H1 (cell line): Measurements from ENCODE around the gene ATG16L1. TPM values are rescaled to one million over a fixed set of nuclear protein-coding genes. Genes with fewer than 3 reads are reported as not detected.

Experiments
- CTCF ChIA-PET: fragments of 300-600 bp; sonication (Branson Sonifier 250); formaldehyde crosslinking; loops from one replicate; lab custom pipeline; 2021; ENCODE audit not compliant: partially characterized antibody; lab: Charles Lee
- POLR2A ChIA-PET: fragments of 300-600 bp; sonication (Branson Sonifier 250); formaldehyde crosslinking; loops from one replicate; lab custom pipeline; 2021; ENCODE audit warnings: inconsistent platforms; ENCODE audit not compliant: partially characterized antibody; lab: Charles Lee
- DNase-seq, 2 experiments: peaks; one replicate each; pipeline versions ENCODE4 v3.0.0 to v3.0.0-alpha.2; 2010 to 2022; ENCODE audit warnings: low spot score in 2 of 2, low read depth in 1 of 2, mixed read lengths in 1 of 2
- FAIRE-seq: peaks from 2 replicates; lab custom pipeline; 2011; peaks lifted over from hg19 to GRCh38; lab: Jason Lieb, UNC
- H2AFZ ChIP-seq: 2 replicates; pipeline ENCODE4 v1.8.1; 2012; ENCODE audit warnings: low read length, inconsistent platforms
- H2AK5ac ChIP-seq: 2 replicates; pipeline ENCODE4 v1.6.1; 2013; ENCODE audit warnings: low read depth, low read length
- H2BK120ac ChIP-seq: replicated peaks from 2 replicates; pipeline ENCODE3; 2013; ENCODE audit warnings: low read depth, low read length, inconsistent platforms
- H2BK12ac ChIP-seq: 2 replicates; pipeline ENCODE4 v1.6.1; 2013; ENCODE audit warnings: low read depth, low read length
- H2BK15ac ChIP-seq: 2 replicates; pipeline ENCODE4 v1.6.1; 2013; ENCODE audit warnings: low read length
- H2BK20ac ChIP-seq: 2 replicates; pipeline ENCODE4 v1.6.1; 2013; ENCODE audit warnings: low read length
- H2BK5ac ChIP-seq: 2 replicates; pipeline ENCODE4 v1.6.1; 2013; ENCODE audit warnings: low read depth, low read length
- H3K14ac ChIP-seq: 2 replicates; pipeline ENCODE4 v1.6.1; 2013; ENCODE audit warnings: inconsistent platforms; ENCODE audit not compliant: insufficient read length
- H3K18ac ChIP-seq: 2 replicates; pipeline ENCODE4 v1.6.1; 2013; ENCODE audit warnings: low read length; ENCODE audit errors: extremely low read depth
- H3K23ac ChIP-seq: 2 replicates; pipeline ENCODE4 v1.6.1; 2013; ENCODE audit warnings: inconsistent platforms; ENCODE audit not compliant: insufficient read length
- H3K23me2 ChIP-seq: 2 replicates; pipeline ENCODE4 v1.6.1; 2013; ENCODE audit warnings: low read depth, low read length
- H3K27ac ChIP-seq: 2 replicates; pipeline ENCODE4 v1.6.1; 2011; ENCODE audit warnings: low read depth, low read length, inconsistent platforms
- H3K27me3 ChIP-seq, 4 experiments: replicated peaks in 1 of 4; 1 replicate in 1 of 4; 2 replicates in 3 of 4; pipeline versions ENCODE4 v1.6.1 to v1.8.1; 2011 to 2013; ENCODE audit warnings: low read length in 3 of 4, mild to moderate bottlenecking in 3 of 4, inconsistent platforms in 2 of 4, mixed read lengths in 2 of 4, moderate library complexity in 1 of 4; ENCODE audit not compliant: control insufficient read depth in 3 of 4, insufficient read depth in 3 of 4; ENCODE audit errors: extremely low read depth in 1 of 4
- H3K36me3 ChIP-seq, 4 experiments: 2 replicates each; pipeline versions ENCODE4 v1.6.1 to v1.8.1; 2011 to 2013; ENCODE audit warnings: mild to moderate bottlenecking in 4 of 4, low read length in 3 of 4, moderate library complexity in 2 of 4, control low read depth in 1 of 4, inconsistent platforms in 1 of 4; ENCODE audit not compliant: insufficient read depth in 4 of 4, control insufficient read depth in 2 of 4
- H3K4ac ChIP-seq: replicated peaks from 2 replicates; pipeline ENCODE3; 2013; ENCODE audit warnings: low read length, low read depth, mixed read lengths, inconsistent platforms; ENCODE audit not compliant: insufficient read length
- H3K4me1 ChIP-seq, 4 experiments: replicated peaks in 1 of 4; 1 replicate in 1 of 4; 2 replicates in 3 of 4; pipeline versions ENCODE4 v1.6.1 to v1.8.1; 2011 to 2013; ENCODE audit warnings: low read length in 3 of 4, inconsistent platforms in 2 of 4, mixed read lengths in 1 of 4; ENCODE audit not compliant: insufficient read depth in 4 of 4, control insufficient read depth in 3 of 4
- H3K4me2 ChIP-seq, 2 experiments: 2 replicates each; pipeline versions ENCODE4 v1.6.1 to v1.8.1; 2011 to 2013; ENCODE audit warnings: low read depth in 2 of 2, low read length in 2 of 2, control low read depth in 1 of 2, inconsistent platforms in 1 of 2, mild to moderate bottlenecking in 1 of 2; ENCODE audit not compliant: insufficient read depth in 1 of 2
- H3K4me3 ChIP-seq, 4 experiments: fragments of 200-600, 300-600 bp in 1 of 4; sonication (generic), shearing (Covaris generic), sonication (Bioruptor Twin) in 1 of 4; 2 replicates each; pipeline versions ENCODE4 v1.5.1 to v1.8.1; 2011 to 2016; ENCODE audit warnings: low read length in 4 of 4, low read depth in 3 of 4, control low read depth in 2 of 4, inconsistent platforms in 2 of 4, mild to moderate bottlenecking in 2 of 4, mixed read lengths in 1 of 4, moderate library complexity in 1 of 4; ENCODE audit not compliant: insufficient read depth in 2 of 4; ENCODE audit errors: extremely low read depth in 1 of 4
- H3K56ac ChIP-seq: replicated peaks from 2 replicates; pipeline ENCODE3; 2013; ENCODE audit warnings: low read depth, mild to moderate bottlenecking, mixed read lengths, low read length, inconsistent platforms; ENCODE audit not compliant: insufficient read length
- H3K79me1 ChIP-seq: 2 replicates; pipeline ENCODE4 v1.6.1; 2013; ENCODE audit warnings: low read depth, low read length, control low read depth
- H3K79me2 ChIP-seq, 2 experiments: 2 replicates each; pipeline versions ENCODE4 v1.6.1 to v1.8.1; 2012 to 2013; ENCODE audit warnings: low read length in 2 of 2, mild to moderate bottlenecking in 2 of 2, inconsistent platforms in 1 of 2; ENCODE audit not compliant: insufficient read depth in 2 of 2, control insufficient read depth in 1 of 2
- H3K9ac ChIP-seq, 4 experiments: replicated peaks in 1 of 4; 1 replicate in 1 of 4; 2 replicates in 3 of 4; pipeline versions ENCODE4 v1.6.1 to v1.8.1; 2011 to 2013; ENCODE audit warnings: low read depth in 3 of 4, low read length in 3 of 4, control low read depth in 2 of 4, mild to moderate bottlenecking in 2 of 4, moderate library complexity in 2 of 4, inconsistent platforms in 1 of 4; ENCODE audit errors: extremely low read depth in 1 of 4
- H3K9me3 ChIP-seq, 2 experiments: 2 replicates each; pipeline versions ENCODE4 v1.6.1 to v1.8.1; 2012 to 2013; ENCODE audit warnings: mild to moderate bottlenecking in 2 of 2, moderate library complexity in 2 of 2, control low read depth in 1 of 2, inconsistent platforms in 1 of 2, low read depth in 1 of 2, low read length in 1 of 2, mixed read lengths in 1 of 2; ENCODE audit not compliant: insufficient read depth in 2 of 2
- H4K20me1 ChIP-seq, 2 experiments: replicated peaks in 1 of 2; 2 replicates each; pipeline versions ENCODE3 to v1.8.1; 2011 to 2013; ENCODE audit warnings: inconsistent platforms in 2 of 2, low read length in 2 of 2, mild to moderate bottlenecking in 1 of 2; ENCODE audit not compliant: insufficient read depth in 2 of 2, control insufficient read depth in 1 of 2
- H4K5ac ChIP-seq: 2 replicates; pipeline ENCODE4 v1.6.1; 2013; ENCODE audit warnings: low read length, low read depth, mixed read lengths, inconsistent platforms; ENCODE audit not compliant: insufficient read length
- H4K8ac ChIP-seq: 2 replicates; pipeline ENCODE4 v1.8.0; 2013; ENCODE audit warnings: mild to moderate bottlenecking, moderate library complexity, low read length, inconsistent platforms; ENCODE audit not compliant: insufficient read depth; ENCODE audit errors: extremely low read depth
- H4K91ac ChIP-seq: replicated peaks from 2 replicates; pipeline ENCODE3; 2013; ENCODE audit warnings: low read length, mixed read lengths, inconsistent platforms; ENCODE audit not compliant: insufficient read length
- CEBPB ChIP-seq: IDR thresholded peaks from 2 replicates; pipeline ENCODE4 v1.6.1; 2012; ENCODE audit warnings: low read depth, low read length
- CREB1 ChIP-seq: IDR thresholded peaks from 2 replicates; pipeline ENCODE4 v1.6.1; 2012; ENCODE audit warnings: inconsistent platforms
- WGBS, 2 experiments: shearing (Covaris generic) in 1 of 2; methylation state at CpG; one replicate each; pipeline versions ENCODE4 v1.1.6 to v1.1.7; 2013 to 2015; ENCODE audit warnings: low lambda C conversion rate in 2 of 2, mixed read lengths in 2 of 2, inconsistent platforms in 1 of 2, low coverage in 1 of 2, missing lambda C conversion rate in 1 of 2; ENCODE audit not compliant: insufficient replicate concordance in 2 of 2, insufficient coverage in 1 of 2, insufficient read length in 1 of 2; ENCODE audit errors: extremely low coverage in 1 of 2, missing lambda C conversion rate in 1 of 2; 5-methylcytosine and 5-hydroxymethylcytosine counted together
- polyA plus RNA-seq, 7 experiments: library from polyadenylated mRNA; depleted of rRNA in 3 of 7; stranded (reverse) in 5 of 7; unstranded in 2 of 7; fragments of >200 nt in 5 of 7; fragments of 200-250 nt in 2 of 7; gene quantifications; 1 replicate in 5 of 7; 2 replicates in 1 of 7; 4 replicates in 1 of 7; pipeline versions ENCODE4 v1.2.1 to v1.2.3, GENCODE V29; 2011 to 2013; ENCODE audit warnings: missing spikeins in 2 of 7, mixed read lengths in 2 of 7
- small RNA-seq: library from polyadenylated mRNA; stranded (forward); fragments of <200 nt; extraction: miRNeasy Mini kit (QIAGEN cat#:217004); gene quantifications from one replicate; pipeline ENCODE3, GENCODE V24; 2013; ENCODE audit not compliant: insufficient read depth
- total RNA-seq: library from RNA; stranded (reverse); fragmentation: NEBNext Ultra II Directional; extraction: Animal tissue kit (Norgen Biotek cat#: 25700); gene quantifications from 2 replicates; pipeline ENCODE4 v1.2.1, GENCODE V29; 2021

The ATG16L1 gene
- total and polyA plus RNA-seq, 2 of the 8 experiments (the other 6 are each of a cell fraction or from before 2014, with no cell fraction given): 18.3 to 31.0 TPM

DNA sequence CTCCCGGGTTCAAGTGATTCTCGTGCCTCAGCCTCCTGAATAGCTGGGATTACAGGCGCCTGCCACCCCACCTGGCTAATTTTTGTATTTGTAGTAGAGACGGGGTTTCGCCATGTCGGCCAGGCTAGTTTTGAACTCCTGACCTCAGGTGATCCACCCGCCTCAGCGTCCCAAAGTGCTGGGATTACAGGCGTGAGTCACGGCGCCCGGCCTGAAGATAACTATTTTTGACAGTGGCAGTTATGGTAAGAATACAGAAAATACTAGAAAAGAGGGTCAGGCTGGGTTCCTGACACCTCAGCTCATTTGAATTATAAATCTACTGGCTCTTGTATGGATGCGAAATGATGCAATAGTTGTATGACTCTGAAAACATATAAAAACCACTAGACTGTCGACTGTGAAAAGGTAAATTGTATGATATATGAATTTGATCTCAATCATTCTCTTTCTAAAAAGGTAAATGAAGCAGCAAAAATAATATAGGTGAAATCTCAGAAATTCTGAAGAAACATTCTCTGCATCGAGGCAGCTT is 91.8 kb downstream of the ATG16L1 start:
- Histone ChIP-seq H2BK20ac (no peak overlapping the region), H3K9me3 (0 out of 4 replicates have a peak, but pooled peaks cover 0 to 4% of the 10 kb centered on the region in 2 experiments), H4K8ac (no peak overlapping the region), H2BK15ac (no peak overlapping the region), H3K56ac (no peak overlapping the region), H4K91ac (no peak overlapping the region), H3K4me1 (no peaks in the 10 kb centered on the region), H3K27ac (no peak overlapping the region), H3K79me1 (no peaks in the 10 kb centered on the region), H3K4me3 (no peak overlapping the region), H2AK5ac (no peak overlapping the region), H3K14ac (no peak overlapping the region), H2BK120ac (no peak overlapping the region), H2BK12ac (no peak overlapping the region), H2BK5ac (no peak overlapping the region), H3K18ac (no peak overlapping the region), H3K79me2 (no peaks in the 10 kb centered on the region), H3K9ac (no peak overlapping the region), H3K36me3 (no peaks in the 10 kb centered on the region), H4K20me1 (no peaks in the 10 kb centered on the region), H3K4ac (no peak overlapping the region), H3K23ac (no peak overlapping the region), H2AFZ (no peak overlapping the region), H3K4me2 (no peak overlapping the region), H3K23me2 (no peaks in the 10 kb centered on the region), H4K5ac (no peak overlapping the region), H3K27me3 (no peaks in the 10 kb centered on the region; a peak in 1 of 7 replicates)
- DNase-seq (no peak), FAIRE-seq (no peak)
- POLR2A ChIA-PET: interaction anchor here (0.6 to 1.2 kb wide), 5 partner anchors 12 to 349 kb away, joined by 3 to 4 read pairs (median 3); no protein-coding TSS in a partner anchor
- 92% methylated on average over 15 of the region's 15 CpGs; no CpG with 5 or more reads in 1 of the 2 experiments for WGBS, 2 experiments
- CTCF ChIA-PET: interaction anchor here (2.6 kb wide), 1 partner anchor 10 kb away, joined by 8 read pairs; no protein-coding TSS in a partner anchor
- no peak for TF ChIP-seq CREB1
- peak; percentile 30; the same call in 1 of the 2 replicates for TF ChIP-seq CEBPB

Small RNA genes within 50 kb of the gene (small RNA-seq; reads per million reads assigned to genes)
- gene RN7SL32P (not detected), gene SCARNA5 (224 reads per million, percentile 98 among the genes with 10 or more reads in this experiment), gene SCARNA6 (680 reads per million, percentile 99 among the genes with 10 or more reads in this experiment)

Other genes starting within 250 kb of the ATG16L1 start
- gene NGEF, start 238.4 kb upstream of the ATG16L1 start, total RNA-seq: 3.2 and 7.9 TPM in 2 replicates
- gene NGEF, start 238.4 kb upstream of the ATG16L1 start, polyA plus RNA-seq (2011; rRNA removed): 2.7 and 3.9 TPM in 2 replicates
- not detected in 2 replicates for gene NEU2, start 219.0 kb upstream of the ATG16L1 start, total RNA-seq
- gene NEU2, start 219.0 kb upstream of the ATG16L1 start, polyA plus RNA-seq (2011; rRNA removed): 0.12 TPM in 1 of 2 replicates, not detected in the other
- gene INPP5D, start 191.3 kb upstream of the ATG16L1 start, total RNA-seq: 7.1 and 8.6 TPM in 2 replicates
- 4.5 and 6.0 TPM in 2 replicates for gene INPP5D, start 191.3 kb upstream of the ATG16L1 start, polyA plus RNA-seq (2011; rRNA removed)
- gene SAG, start 56.1 kb downstream of the ATG16L1 start, total RNA-seq: not detected in 2 replicates
- not detected in 2 replicates for gene SAG, start 56.1 kb downstream of the ATG16L1 start, polyA plus RNA-seq (2011; rRNA removed)
- gene DGKD, start 102.8 kb downstream of the ATG16L1 start, total RNA-seq: 30.9 and 31.3 TPM in 2 replicates
- gene DGKD, start 102.8 kb downstream of the ATG16L1 start, polyA plus RNA-seq (2011; rRNA removed): 7.7 and 16.6 TPM in 2 replicates